CD4-positive, alpha-beta T cell treated with Interleukin-21 for 1 hour (primary cell): Measurements from ENCODE around the gene ZNF438.

Experiments used
- DNase-seq: peaks from one replicate; pipeline ENCODE4 v3.0.0-alpha.2; 2020

The ZNF438 gene

DNA sequence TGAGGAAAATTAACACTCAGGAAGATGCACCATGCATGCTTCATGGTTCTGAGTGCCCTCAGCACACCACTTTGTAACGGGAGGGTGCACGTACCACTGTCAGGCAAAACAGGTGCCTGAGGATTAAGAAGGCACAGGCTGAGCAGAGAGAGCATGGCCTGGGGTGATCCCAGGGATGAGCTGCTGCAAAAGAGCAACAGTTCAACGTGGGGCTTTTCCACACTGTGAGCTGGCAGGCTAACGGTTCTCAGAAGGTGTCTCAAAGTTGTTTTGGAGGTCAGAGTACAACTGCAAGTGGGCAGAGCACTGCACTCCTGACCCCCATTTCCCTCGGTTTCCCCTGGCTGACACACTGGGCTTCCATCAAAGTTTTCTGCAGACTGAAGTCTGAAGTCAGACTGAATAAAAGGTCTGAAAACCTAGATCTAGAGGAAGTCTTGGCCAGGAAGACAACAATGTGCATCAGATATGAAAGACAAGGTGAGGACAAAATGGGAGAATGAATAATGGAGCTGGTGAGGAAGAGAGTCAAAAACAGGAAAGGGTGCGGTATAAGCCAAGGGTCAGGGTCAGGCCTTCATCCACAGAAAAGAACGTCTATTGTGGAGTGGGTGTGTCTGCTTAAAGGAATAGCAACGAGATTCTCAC lies 20.5 kb downstream of the ZNF438 start:
- DNase-seq: no peak

DNA sequence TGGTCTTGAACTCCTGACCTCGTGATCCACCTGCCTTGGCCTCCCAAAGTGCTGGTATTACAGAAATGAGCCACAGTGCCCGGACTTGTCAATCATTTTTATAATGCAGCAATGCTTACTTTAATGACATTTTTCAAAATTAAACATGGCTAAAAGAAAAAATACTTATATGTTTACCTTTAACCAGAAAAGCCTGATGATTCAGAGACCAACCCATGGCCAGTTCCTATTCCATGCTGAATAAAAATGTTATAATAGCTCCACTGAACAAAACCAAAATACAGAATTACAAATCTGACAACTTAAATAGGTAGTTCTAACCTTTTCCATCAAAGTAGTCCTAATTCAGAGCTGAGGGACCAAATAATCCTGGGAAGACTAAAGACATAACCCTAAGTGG lies 21.6 kb downstream of the ZNF438 start:
- no peak for DNase-seq

GRCh38 chr10:31005895-31006294 lies 25.8 kb downstream of the ZNF438 start:
- DNase-seq: no peak

DNA sequence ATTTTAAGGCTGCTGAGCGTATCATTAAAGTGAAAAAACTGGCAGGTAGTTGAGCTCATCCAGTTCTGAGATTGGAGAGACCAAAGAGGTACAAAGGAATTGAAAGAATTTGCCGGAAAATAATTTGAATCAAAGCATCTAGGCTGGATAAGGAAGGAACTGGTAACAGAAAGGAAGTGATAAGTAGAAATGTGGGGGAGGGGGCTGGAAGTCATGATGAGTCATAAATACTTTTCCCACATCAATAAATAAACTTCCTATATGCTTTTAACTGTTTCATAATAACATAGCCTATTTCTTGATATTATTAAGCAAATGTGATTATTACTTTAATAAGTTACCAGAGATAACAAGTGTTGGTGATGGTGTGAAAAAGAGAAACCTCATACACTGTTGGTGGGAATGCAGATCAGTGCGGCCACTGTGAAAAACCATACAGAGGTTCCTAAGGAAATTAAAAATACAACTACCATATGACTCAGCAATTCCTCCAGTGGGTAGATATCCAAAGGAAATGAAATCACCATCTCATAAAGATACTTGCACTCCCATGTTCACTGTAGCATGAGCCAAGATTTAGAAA lies 27.0 kb downstream of the ZNF438 start:
- peak; percentile 5 for DNase-seq

DNA sequence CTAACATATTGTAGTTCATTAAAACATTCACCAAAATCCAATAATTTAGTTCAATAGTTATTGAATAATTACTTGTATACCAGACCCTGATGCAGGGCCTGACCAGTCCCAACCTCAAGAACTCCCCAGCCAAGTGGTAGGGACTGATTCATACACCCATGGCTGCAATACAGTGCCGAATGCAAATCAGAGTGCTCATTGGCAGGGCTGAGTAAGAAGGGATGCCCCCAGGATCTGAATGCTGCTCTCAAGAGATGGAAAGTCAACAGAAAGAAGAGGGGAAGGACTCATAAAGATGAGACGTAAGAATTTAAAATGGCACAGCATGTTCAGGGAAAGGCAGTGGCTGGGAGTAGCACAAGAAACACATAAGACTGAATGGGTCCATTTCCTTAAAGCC lies 29.9 kb downstream of the ZNF438 start:
- DNase-seq: no peak

DNA sequence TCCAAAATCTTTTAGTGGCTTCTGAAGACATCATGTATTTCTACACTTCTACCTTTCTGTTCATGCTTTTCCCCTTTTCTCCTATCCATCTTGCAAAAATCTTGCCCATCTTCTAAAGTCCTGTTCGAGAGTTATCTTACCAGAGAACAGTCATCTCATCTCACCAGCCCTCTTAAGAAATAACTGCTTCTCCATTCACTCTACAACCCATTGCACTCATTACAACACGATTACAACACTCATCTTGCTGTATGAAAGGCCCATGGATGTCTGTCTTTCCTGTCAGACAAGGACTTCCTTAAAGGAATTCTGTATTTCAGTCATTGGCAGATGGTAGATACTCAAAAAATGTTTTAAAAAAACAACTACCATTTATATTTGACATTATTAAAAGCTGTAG lies 30.8 kb downstream of the ZNF438 start:
- no peak for DNase-seq

GRCh38 chr10:31000071-31000782 lies 31.4 kb downstream of the ZNF438 start:
- DNase-seq: no peak

DNA sequence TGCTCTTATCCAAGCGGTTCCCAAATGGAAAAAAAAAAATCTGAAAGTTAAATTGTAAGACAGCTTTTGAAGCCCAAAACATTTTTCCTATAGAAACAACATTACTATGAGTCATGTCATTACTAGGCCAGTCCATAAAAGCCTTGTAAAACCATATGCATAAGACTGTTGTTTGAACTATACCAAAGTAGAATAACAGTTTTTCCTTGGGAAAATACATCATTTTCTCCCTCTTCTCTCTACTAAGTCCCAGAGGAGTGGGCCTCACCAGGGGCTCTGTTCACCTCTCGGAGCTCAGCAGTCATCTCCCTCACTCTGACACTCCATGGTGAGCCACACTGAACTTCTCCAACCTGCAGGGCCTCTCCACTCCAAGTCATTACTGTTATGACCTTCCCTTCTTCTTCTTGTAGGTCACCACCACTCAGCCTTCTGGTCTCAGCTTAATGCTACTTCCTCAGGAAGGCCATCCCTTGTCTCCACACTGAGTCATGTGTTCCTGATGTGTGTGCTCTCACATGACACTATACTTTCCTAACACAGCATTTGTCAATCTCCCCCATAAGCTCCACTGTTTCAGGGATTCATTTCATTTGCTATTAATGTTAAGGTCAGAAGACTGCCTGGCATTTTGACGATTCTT lies 32.5 kb downstream of the ZNF438 start:
- DNase-seq: peak; percentile 17

DNA sequence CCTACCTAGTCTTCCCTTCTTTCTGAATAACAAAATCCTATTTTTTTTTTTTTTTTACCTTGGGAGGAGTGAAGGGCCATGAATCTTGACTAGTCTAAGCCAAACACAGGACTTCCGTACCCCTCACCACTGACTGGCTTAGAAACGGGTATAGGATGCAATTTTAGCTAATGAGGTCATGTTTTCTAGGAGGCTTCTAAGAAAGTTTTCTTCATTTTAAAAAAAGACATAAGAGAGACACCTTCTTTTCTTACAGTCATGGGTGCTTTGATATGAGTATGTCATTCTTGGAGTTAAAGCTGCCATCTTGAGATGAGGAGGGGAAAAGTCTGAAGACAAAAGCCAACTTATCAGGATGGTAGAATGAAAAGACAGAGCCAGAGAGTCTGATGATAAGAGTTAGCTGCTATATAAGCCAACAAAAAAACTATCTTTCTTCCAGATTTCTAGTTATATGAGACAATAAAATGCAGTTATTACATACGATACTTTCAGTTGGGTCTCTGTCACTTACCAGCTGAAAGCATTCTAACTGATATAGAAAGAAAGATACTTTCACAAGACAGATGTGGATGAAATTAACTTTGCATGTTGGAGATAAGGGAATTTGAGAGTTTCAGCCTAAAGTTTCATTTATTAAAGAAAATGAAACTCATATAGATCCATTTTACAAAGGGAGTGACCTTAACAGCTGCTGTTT lies 34.0 kb downstream of the ZNF438 start:
- DNase-seq: no peak

DNA sequence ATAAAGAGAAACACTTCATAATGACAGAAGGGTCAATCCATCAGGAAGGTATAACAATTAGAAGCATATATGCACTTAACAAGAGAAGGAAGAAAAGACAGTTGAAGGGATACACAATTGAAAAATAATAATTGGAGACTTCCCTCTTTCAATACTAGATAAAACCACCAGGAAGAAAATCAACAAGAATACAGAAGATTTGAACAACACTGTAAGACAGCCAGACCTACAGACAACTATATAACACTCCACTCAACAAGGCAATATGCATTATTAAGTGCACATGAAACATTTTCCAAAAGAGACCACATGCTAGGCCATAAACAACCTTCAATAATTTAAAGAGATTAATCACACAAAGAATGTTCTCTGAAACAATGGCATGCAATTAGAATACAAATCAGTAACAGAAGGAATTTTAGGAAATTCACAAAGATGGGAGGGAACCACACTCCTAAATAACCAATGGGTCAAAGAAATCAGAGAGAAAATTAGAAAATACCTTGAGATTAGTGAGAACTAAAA lies 35.1 kb downstream of the ZNF438 start:
- DNase-seq: no peak

GRCh38 chr10:30995081-30995770 lies 36.4 kb downstream of the ZNF438 start:
- DNase-seq: no peak

GRCh38 chr10:30993155-30993554 lies 38.5 kb downstream of the ZNF438 start:
- DNase-seq: no peak

DNA sequence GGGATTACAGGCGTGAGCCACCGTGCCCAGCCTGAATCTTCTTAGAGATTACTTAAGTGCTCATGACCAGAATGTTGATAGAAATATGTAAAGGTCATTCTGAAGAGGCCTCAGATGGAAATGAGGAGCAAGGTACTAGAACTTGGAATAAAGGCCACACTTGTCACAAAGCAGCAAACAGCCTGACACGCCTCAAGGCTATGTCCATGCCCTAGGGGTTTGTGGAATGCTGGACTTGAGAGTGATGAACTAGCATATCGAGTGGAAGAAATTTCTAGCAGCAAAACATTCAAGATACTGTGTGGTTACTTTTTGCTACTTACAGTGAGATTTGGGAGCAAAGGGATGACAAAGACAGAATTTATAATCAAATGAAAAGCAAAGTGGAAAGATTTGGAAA lies 39.0 kb downstream of the ZNF438 start:
- DNase-seq: no peak

- DNase-seq: no peak
Measured at GRCh38 chr10:30991647-30992011, 40.0 kb downstream of the ZNF438 start.

DNA sequence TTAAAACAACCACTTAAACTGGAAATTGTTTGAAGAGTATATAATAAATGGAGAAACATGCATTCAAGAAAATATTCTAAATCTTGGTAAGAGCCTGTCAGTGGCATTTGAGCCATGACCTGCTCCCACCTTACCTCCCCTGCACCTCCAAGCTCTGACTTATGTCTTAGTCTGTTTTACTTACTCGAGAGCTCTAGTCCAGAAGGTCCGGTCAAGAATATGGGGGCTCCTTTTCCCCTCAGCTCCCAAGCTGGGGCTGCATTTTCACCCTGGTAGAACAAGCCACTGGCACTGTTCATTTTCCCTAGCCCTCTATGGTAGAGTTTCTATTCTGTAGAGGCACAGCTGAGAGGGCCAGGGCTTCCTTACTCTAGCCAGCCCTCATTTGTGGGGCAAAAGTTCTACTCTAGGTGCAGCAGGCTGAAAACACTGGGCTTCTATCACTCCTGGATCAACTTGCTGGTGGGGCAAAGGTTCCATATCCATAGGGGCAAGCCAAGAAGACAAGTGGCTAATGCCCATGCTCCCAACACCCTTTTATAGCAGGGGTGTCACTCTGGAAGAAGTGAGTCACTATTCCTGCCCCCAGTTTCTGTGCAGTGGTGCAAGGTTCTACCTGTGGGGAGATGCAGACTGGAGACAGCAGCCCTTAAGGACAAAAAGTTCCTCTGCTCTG lies 40.6 kb downstream of the ZNF438 start:
- no peak for DNase-seq

- DNase-seq: no peak
Measured at GRCh38 chr10:30990351-30990750, 41.3 kb downstream of the ZNF438 start.

DNA sequence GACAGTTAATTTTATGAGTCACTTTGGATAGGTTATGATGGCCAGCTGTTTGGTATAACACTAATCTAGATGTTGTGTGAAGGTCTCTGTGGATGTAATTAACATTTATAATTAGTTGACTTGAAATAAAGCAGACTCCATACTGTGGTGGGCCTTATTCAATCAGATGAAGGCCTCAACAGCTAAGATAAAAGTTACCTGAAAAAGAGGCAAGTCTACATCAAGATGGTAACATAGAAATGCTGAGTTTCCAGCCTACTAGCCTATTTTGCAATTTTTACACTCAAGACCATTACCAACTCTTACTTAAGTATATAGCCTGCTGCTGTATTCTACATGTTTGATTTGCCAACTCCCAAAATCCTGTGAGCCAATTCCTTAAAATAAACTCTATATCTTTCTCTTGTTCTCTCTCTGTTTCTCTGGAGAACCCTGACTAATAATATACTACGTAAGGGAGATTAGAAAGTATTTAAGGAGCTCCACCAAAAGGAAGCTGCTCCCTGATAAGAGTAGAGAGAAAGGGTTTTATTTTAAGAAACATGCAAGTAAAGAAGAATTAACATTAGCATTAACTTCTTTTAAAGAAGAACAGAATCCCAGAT lies 42.7 kb downstream of the ZNF438 start:
- DNase-seq: no peak

GRCh38 chr10:30987463-30987862 lies 44.2 kb downstream of the ZNF438 start:
- no peak for DNase-seq

- DNase-seq: no peak
Measured at GRCh38 chr10:30986053-30986555, 45.6 kb downstream of the ZNF438 start.

DNA sequence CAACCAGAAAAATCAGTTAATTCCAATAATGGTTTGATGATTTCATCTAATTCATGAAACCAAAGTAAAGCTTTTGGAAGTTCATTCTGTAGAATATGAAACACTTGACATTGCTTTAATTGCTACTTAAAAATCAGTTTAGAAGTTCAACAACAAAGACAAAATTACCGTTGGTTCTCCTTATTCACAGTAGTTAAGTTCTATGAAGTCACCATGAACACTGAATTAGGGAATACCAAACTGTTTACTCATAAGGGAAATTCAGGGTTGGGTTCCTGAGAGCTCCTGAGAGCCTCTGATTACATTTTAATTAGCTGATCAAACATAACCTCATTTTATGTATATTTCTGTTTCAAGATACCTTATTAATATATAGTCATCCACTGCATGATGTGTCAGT lies 46.2 kb downstream of the ZNF438 start:
- DNase-seq: no peak
